Osteocyte (in vitro differentiated cells): ENCODE results near the gene BCHE. TPM values are rescaled to one million over a fixed set of nuclear protein-coding genes. Genes with fewer than 3 reads are reported as not detected.
"Not testable (repeated sequence)": the region's sequence is repeated elsewhere in the genome, so short reads cannot be mapped to it uniquely, and the experiment has no call there.

ENCODE experiments used
- DNase-seq: peaks from one replicate; pipeline ENCODE4 v3.0.0; 2021; ENCODE audit warnings: mixed read lengths; ENCODE audit not compliant: unreplicated experiment; ENCODE audit errors: extremely low spot score
- H3K27ac Mint-ChIP-seq: one replicate; pipeline ENCODE4 v1.8.0; 2021; ENCODE audit warnings: mild to moderate bottlenecking, mixed read lengths; ENCODE audit not compliant: unreplicated experiment
- H3K27me3 Mint-ChIP-seq: one replicate; pipeline ENCODE4 v1.8.0; 2021; ENCODE audit warnings: mixed read lengths; ENCODE audit not compliant: unreplicated experiment
- H3K36me3 Mint-ChIP-seq: one replicate; pipeline ENCODE4 v1.8.0; 2021; ENCODE audit warnings: mixed read lengths; ENCODE audit not compliant: unreplicated experiment
- H3K4me1 Mint-ChIP-seq: one replicate; pipeline ENCODE4 v1.8.0; 2021; ENCODE audit warnings: mixed read lengths; ENCODE audit not compliant: unreplicated experiment
- H3K4me3 Mint-ChIP-seq: one replicate; pipeline ENCODE4 v1.8.0; 2021; ENCODE audit warnings: mild to moderate bottlenecking, moderate library complexity, mixed read lengths; ENCODE audit not compliant: unreplicated experiment
- H3K9me3 Mint-ChIP-seq: one replicate; pipeline ENCODE4 v1.8.0; 2021; ENCODE audit warnings: mixed read lengths; ENCODE audit not compliant: unreplicated experiment
- total RNA-seq: library from RNA; stranded (reverse); gene quantifications from 2 replicates; pipeline ENCODE4 v1.2.1, GENCODE V29; 2021
- TF ChIP-seq, protein P1 (sequence below): fragments of 200-600 bp; sonication (generic); IDR thresholded peaks from 2 replicates; pipeline ENCODE4 v1.5.0; 2021; ENCODE audit warnings: antibody characterized with exemption, mild to moderate bottlenecking, moderate library complexity

The BCHE gene
- total RNA-seq, 1 donor from 2014 or later: 1.4 TPM

DNA sequence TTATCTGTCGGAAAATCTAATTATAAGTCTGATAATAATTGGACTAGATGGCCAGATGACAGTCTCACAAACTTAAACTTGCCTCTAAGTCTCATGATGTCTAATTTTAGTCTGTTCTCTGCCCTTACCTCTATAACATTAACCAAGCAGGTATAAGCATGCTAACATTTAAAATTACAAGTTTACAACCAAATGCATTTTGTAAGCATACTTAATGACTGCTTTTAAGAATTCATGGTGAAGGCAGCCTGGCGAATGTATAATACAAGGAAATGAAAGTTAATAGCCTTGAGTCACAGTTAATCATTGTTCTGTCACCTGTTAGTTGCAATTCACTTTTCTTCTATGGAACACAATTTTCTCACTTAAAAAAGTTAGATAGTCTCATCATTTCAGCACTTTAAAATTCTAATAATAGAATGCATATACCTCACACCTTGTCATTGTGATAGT lies 16.5 kb downstream of the BCHE start:
- TF ChIP-seq, protein P1, sequence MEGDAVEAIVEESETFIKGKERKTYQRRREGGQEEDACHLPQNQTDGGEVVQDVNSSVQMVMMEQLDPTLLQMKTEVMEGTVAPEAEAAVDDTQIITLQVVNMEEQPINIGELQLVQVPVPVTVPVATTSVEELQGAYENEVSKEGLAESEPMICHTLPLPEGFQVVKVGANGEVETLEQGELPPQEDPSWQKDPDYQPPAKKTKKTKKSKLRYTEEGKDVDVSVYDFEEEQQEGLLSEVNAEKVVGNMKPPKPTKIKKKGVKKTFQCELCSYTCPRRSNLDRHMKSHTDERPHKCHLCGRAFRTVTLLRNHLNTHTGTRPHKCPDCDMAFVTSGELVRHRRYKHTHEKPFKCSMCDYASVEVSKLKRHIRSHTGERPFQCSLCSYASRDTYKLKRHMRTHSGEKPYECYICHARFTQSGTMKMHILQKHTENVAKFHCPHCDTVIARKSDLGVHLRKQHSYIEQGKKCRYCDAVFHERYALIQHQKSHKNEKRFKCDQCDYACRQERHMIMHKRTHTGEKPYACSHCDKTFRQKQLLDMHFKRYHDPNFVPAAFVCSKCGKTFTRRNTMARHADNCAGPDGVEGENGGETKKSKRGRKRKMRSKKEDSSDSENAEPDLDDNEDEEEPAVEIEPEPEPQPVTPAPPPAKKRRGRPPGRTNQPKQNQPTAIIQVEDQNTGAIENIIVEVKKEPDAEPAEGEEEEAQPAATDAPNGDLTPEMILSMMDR: no peak
- Mint-ChIP-seq H3K4me3 (no peak overlapping the region), H3K9me3 (no peaks in the 10 kb centered on the region), H3K4me1 (no peaks in the 10 kb centered on the region), H3K27me3 (no peaks in the 10 kb centered on the region), H3K27ac (no peak overlapping the region), H3K36me3 (no peaks in the 10 kb centered on the region)
- DNase-seq: no peak

DNA sequence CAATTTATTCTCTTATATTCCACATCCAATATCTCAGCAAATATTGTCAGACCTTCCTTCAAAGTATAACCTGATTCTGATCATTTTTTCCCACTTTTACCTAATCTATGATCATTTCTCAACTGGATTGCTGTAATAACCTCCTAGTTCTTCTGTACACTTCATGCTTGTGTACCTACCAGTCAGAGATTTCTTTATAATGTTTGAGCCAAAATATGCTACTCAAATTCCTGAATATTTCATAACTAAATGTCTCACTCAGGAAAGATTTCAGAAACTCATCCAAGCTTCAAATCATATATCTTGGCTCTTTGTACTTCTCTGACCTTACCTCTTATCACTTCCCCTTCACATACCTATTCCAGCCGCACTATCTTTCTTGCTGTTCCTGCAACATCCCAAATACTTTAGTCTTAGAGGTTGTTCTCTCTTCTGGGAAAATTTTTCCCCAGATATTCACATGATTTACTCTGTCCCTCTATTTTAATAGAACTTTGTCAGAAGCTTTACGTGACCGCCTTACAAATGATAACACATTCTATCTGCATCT lies 20.0 kb downstream of the BCHE start:
- no peak overlapping the region for H3K4me3 Mint-ChIP-seq
- no peak for DNase-seq
- H3K27ac Mint-ChIP-seq: no peak overlapping the region
- peaks cover 2% of the 10 kb centered on the region for H3K4me1 Mint-ChIP-seq
- TF ChIP-seq, protein P1: no peak
- H3K36me3 Mint-ChIP-seq: no peaks in the 10 kb centered on the region
- no peaks in the 10 kb centered on the region for H3K9me3 Mint-ChIP-seq
- no peaks in the 10 kb centered on the region for H3K27me3 Mint-ChIP-seq

DNA sequence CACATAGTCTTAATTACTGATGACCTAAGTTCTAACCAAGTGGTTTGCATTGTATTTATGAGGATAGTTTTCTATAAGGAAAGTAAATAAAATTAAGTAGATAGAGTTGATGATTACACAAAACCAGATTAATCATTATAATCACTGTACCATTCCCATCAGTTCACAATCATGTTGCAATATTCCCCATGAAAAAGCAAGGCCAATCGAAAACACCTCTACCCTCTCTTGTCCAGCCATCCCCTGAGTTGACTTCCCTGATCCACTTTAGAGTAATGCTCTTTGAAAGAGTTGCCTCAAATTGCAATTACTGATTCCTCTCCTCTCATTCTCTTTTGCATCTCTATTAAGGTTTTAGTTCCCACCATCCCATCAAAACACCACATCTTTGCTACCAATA lies 21.0 kb downstream of the BCHE start:
- H3K4me3 Mint-ChIP-seq: no peak overlapping the region
- no peak overlapping the region for H3K27ac Mint-ChIP-seq
- no peak for DNase-seq
- no peaks in the 10 kb centered on the region for H3K9me3 Mint-ChIP-seq
- TF ChIP-seq, protein P1: no peak
- no peaks in the 10 kb centered on the region for H3K27me3 Mint-ChIP-seq
- no peaks in the 10 kb centered on the region for H3K36me3 Mint-ChIP-seq
- peaks cover 2% of the 10 kb centered on the region for H3K4me1 Mint-ChIP-seq

DNA sequence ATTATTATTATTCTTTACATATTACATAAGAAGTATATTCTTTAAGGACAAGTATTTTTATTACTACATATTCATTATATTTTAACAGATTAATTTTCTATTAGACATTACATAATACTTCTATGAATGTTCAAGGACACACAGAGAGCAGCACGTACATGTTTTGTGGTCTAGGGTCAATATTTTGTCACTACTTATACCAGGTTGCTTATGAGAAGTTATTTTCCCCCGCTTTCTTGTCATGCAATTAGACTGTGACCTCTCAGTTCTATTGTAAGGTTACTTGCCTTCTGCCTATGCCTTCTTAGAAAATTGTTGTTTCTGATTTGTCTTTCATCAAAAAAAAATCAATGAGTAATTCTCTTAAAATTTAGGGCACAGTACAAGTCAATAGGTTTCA lies 21.5 kb downstream of the BCHE start:
- H3K36me3 Mint-ChIP-seq: no peaks in the 10 kb centered on the region

DNA sequence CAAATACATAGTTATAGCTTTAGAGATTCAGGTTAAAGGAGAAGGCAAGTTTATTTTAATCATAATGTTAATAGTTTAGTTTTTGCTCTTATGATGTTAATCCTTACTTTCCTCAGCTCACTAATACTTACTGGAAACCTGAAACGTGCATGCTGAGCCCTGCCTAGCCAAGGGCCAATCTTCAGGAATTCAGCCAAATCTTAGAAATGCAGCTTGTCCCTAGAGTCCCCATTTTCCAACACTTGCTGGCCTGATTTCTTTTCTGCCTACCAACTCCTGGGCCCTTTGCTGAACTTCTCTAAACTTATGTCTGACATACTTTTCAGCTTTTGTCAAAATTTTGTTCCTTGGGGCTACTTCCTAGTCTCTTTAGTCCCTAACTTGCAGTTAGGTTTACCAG lies 22.8 kb downstream of the BCHE start:
- Mint-ChIP-seq H3K4me3 (no peak overlapping the region), H3K9me3 (no peaks in the 10 kb centered on the region)
- DNase-seq: no peak

More for the DNA sequence above, 21.5 kb downstream of the BCHE start:
- Mint-ChIP-seq H3K27ac (no peak overlapping the region), H3K27me3 (no peaks in the 10 kb centered on the region), H3K9me3 (no peaks in the 10 kb centered on the region), H3K4me1 (peaks cover 2% of the 10 kb centered on the region), H3K4me3 (no peak overlapping the region)
- TF ChIP-seq, protein P1: no peak
- DNase-seq: no peak

DNA sequence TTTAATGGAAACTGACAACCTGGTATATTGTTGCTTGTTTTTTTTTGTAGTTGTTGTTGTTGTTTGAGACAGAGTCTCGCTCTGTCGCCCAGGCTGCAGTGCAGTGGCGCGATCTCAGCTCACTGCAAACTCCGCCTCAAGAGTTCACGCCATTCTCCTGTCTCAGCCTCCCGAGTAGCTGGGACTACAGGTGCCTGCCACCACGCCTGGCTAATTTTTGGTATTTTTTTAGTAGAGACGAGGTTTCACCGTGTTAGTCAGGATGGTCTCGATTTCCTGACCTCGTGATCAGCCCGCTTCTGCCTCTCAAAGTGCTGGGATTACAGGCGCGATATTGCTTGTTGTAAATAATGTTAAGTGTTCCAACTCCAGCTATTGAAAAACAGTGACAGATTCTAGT lies 29.3 kb downstream of the BCHE start:
- H3K27me3 Mint-ChIP-seq, H3K4me3 Mint-ChIP-seq, H3K27ac Mint-ChIP-seq, H3K36me3 Mint-ChIP-seq, H3K9me3 Mint-ChIP-seq, DNase-seq, H3K4me1 Mint-ChIP-seq: not testable (repeated sequence)

More for the DNA sequence above, 22.8 kb downstream of the BCHE start:
- Mint-ChIP-seq H3K27me3 (no peaks in the 10 kb centered on the region), H3K36me3 (no peaks in the 10 kb centered on the region), H3K27ac (no peak overlapping the region), H3K4me1 (peaks cover 2% of the 10 kb centered on the region)
- TF ChIP-seq, protein P1: no peak
